Stimulated activated CD8-positive, alpha-beta memory T cell treated with anti-CD3 and anti-CD28 coated beads, Interleukin-15, amount 100 ng/mL, for 4 hours (primary cell): Measurements from ENCODE around the gene BMF.
"Not testable (repeated sequence)": the region's sequence is repeated elsewhere in the genome, so short reads cannot be mapped to it uniquely, and the experiment has no call there.

ENCODE experiments used
- DNase-seq, 2 donors: peaks; one replicate each; pipeline ENCODE4 v3.0.0-alpha.2; 2020; ENCODE audit warnings: low read depth in 2 of 2

Gene BMF

GRCh38 chr15:40087991-40088928 lies 20.4 kb downstream of the BMF start:
- no peak for DNase-seq

GRCh38 chr15:40087068-40087810 lies 21.4 kb downstream of the BMF start:
- DNase-seq, result no peak

GRCh38 chr15:40085266-40085665 lies 23.4 kb downstream of the BMF start:
- DNase-seq, result no peak

GRCh38 chr15:40084650-40085049 lies 24.0 kb downstream of the BMF start:
- DNase-seq, result no peak

- DNase-seq, result no peak
These were observed 26.3 kb downstream of the BMF start for GRCh38 chr15:40082195-40082883.

- no peak for DNase-seq
These were observed 26.9 kb downstream of the BMF start for GRCh38 chr15:40081691-40082194.

- DNase-seq, result no peak
These were observed 27.8 kb downstream of the BMF start for GRCh38 chr15:40080847-40081246.

- no peak for DNase-seq
These were observed 28.6 kb downstream of the BMF start for GRCh38 chr15:40080104-40080503.

GRCh38 chr15:40079456-40079855 lies 29.2 kb downstream of the BMF start:
- no peak for DNase-seq

GRCh38 chr15:40075298-40076044 lies 33.2 kb downstream of the BMF start:
- DNase-seq, result no peak

- DNase-seq, result not testable (repeated sequence)
These were observed 34.0 kb downstream of the BMF start for GRCh38 chr15:40074656-40075055.

GRCh38 chr15:40073716-40074490 lies 34.8 kb downstream of the BMF start:
- not testable (repeated sequence) for DNase-seq

- DNase-seq, result no peak
These were observed 36.3 kb downstream of the BMF start for GRCh38 chr15:40072216-40072990.

GRCh38 chr15:40070608-40071218 lies 38.0 kb downstream of the BMF start:
- DNase-seq, result no peak

GRCh38 chr15:40070166-40070557 lies 38.5 kb downstream of the BMF start:
- no peak for DNase-seq

GRCh38 chr15:40069178-40070165 lies 39.2 kb downstream of the BMF start:
- DNase-seq, result no peak

GRCh38 chr15:40067921-40068624 lies 40.6 kb downstream of the BMF start:
- no peak for DNase-seq
